NCI-H1105 treated with DMSO at 0.1 percent for 48 hours (cell line): ENCODE results near the gene PIAS4.
"Not testable (repeated sequence)": the region's sequence is repeated elsewhere in the genome, so short reads cannot be mapped to it uniquely, and the experiment has no call there.

Experiments used
- DNase-seq: peaks from one replicate; lab custom pipeline; 2025; lab: John Stamatoyannopoulos, UW

The PIAS4 gene, protein sequence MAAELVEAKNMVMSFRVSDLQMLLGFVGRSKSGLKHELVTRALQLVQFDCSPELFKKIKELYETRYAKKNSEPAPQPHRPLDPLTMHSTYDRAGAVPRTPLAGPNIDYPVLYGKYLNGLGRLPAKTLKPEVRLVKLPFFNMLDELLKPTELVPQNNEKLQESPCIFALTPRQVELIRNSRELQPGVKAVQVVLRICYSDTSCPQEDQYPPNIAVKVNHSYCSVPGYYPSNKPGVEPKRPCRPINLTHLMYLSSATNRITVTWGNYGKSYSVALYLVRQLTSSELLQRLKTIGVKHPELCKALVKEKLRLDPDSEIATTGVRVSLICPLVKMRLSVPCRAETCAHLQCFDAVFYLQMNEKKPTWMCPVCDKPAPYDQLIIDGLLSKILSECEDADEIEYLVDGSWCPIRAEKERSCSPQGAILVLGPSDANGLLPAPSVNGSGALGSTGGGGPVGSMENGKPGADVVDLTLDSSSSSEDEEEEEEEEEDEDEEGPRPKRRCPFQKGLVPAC

GRCh38 chr19:4007021-4007835 lies at the start of gene PIAS4:
Gene PIAS4, plus strand, starts transcription at chr19:4007736. Its CDS starts 25 bp downstream, at chr19:4007761.
- DNase-seq = peak; percentile 93

DNA sequence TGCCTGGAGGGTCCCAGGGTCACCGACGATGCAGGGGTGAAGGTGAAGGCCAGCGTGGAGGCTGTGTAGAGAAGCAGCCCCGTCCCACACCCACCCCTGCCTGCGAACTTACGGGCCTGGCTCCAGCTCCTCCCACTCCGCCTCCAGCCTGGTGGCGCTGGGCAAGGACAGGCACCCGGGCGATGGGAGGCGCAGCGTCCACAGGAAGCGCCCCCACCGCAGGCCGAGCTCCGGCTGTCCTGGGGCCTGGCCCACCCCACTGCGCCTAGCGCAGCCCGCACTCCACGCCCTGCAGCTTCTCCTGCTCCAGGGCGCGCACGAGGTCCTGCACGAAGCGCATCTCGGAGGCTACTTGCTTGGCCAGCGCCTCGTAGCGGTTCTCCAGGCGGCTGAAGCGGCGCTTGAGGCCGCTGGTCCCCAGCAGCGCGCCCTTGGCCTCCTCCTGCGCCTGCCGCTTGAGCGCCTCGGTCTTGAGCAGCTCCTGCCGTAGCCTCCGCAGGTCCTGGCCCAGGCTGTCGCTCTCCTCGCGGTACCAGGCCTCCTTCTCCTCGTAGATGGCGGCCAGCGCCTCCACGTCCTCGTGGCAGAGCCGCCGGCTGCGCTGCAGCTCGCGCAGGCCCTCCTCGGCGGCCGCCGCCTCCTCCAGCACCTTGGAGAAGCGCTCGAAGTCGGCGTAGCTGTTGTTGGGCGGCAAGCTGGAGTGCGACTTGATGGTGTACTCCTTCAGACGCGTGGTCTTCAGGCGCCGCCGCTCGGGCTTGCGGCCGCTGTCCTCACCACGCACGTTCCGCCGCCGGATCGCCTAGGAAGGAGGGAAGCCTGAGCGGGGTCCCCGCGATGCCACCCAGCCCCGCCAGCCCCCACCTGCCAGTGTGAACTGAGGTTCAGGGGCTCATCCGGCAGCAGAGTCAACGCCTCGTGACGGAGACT lies 48.4 kb upstream of the PIAS4 start:
- no peak for DNase-seq

- no peak for DNase-seq
Measured at GRCh38 chr19:3959766-3960131, 47.8 kb upstream of the PIAS4 start.

GRCh38 chr19:3961007-3961406 lies 46.5 kb upstream of the PIAS4 start:
- no peak for DNase-seq

GRCh38 chr19:3963458-3964255 lies 43.9 kb upstream of the PIAS4 start:
- no peak for DNase-seq

DNA sequence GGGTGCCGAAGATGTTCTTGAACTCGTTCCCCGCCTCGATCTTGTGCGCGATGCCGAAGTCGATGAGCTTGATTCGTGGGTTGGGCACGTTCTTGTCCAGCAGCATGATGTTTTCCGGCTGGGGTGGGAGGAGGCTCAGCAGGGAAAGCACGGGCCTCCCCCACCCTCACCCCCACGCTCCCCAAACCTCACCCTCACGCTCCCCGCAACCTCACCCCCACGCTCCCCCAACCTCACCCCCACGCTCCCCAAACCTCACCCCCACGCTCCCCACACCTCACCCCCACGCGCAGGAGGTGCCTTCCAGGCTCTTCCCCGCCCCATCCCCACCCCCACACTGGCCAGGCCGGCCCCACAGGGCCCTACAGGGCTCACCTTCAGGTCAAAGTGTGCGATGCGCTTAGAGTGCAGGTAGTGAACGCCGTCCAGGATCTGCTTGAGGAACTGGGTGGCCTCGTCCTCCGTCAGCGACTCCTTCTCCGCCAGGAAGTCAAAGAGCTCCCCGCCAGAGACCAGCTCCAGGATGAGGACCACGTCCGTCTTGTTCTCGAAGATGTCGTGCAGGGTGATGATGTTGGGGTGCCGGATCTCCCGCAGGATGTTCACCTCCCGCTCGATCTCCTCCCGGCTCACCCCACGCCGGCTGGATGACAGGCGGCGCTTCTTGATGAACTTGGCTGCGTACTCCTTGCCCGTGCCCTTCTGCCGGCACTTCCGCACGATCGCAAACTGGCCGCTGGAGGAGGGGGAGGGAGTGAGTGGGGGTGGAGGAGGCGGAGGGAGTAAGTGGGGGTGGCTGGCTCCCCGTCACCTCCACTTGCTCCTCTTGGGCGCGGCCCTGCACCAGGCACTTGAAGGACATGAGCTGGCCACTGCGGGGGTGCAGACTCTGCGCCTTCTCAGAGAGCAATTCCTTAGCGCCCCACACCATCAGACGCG lies 43.0 kb upstream of the PIAS4 start:
- DNase-seq = no peak

DNA sequence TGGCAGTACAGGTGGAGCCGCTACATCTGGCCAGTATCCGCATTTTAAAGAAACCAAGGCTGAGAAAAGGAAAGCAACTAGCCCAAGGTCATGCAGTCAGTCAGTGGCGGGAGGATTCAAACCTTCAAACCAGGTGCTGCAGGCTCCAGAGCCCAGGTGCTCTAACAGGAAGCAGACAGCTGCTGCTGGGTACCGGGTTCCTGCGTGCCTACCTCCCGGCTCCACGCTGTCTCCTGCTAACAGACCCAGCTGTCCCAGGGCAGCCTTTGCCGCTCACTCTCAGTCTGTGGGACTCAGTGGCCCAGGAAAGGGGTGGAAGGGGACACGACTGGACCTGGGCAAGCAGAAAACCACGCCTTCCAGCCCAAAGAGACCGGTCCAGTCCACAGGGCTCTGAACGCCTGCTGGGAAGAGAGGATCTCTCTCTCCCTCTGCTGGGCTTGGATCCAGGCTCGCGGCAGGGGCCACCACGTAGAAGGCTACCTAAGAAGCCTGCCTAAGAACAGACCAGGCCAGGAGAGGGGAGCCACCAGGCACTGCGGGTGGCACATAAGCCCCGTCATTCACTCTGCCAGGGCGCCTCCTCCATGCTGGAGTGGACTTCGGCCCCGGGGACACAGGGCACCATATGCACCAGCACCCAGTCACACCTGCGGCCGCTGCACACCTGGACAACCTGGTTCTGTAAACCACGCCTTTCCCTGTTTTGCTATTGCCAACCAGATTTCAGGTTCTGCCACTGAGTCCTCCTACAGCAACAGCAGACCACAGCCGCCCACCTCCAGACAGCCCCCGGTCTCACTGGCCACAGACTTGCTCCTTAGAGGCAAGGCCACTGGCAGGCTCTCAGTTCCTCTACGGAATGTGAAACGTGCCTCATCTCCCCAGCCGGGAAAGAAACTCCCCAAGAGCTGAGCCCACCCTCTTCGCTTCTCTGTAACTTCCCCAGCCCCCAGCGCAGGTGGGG lies 41.2 kb upstream of the PIAS4 start:
- DNase-seq = no peak

DNA sequence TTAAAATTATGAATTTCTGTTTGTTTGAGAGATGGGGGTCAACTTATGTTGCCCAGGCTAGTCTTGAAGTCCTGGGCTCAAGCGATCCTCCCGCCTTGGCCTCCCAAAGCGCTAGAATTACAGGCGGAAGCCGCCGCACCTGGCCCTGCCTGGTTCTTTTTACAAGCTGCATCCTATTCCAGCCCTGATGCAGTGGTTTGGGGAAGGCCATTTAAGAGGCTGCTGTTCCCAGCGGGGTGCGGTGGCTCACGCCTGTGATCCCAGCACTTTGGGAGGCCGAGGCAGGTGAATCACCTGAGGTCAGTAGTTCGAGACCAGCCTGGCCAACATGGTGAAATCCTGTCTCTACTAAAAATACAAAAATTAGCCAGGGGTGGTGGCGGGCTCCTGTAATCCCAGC lies 39.6 kb upstream of the PIAS4 start:
- DNase-seq = not testable (repeated sequence)

DNA sequence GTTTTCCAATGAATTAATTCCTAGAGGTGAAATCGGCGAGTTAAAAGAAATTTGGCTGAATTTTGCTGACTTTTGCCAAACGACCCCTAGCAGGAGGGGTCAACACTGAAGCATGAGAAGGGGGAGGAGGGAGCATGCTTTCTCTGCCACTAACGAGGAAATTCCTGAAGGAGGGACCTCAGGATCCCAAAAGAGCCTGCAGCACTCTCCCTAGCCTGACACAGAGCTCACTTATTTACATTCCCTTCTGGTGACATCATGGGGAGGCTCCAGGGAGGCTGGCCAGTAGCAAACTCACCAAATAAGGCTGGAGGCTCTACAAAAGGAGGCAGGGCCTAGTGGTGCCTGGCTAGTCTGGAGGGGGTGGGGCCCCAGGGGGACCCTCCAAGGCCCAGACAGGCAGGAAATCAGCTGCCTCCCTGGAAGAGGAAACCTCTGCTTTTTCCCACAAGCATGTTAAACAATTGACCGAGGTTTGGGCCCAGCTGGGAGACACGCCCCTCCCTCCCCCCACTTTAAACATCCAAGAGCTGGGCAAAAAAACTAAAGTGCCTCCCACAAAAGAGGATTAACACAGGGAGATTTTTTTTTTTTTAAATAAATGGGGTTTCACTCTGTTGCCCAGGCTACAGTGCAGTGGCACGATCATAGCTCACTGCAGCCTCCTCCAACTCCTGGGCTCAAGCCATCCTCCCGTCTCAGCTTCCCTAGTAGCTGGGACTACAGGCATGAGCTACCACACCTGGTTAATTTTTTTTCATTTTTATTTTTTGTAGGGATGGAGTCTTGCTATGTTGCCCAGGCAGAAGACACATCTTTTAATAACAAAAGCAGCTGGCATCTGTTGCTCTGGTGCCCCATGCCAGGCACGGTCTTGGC lies 38.7 kb upstream of the PIAS4 start:
- peak; percentile 24 for DNase-seq

- DNase-seq = no peak
Measured at GRCh38 chr19:3969435-3970312, 37.9 kb upstream of the PIAS4 start.

DNA sequence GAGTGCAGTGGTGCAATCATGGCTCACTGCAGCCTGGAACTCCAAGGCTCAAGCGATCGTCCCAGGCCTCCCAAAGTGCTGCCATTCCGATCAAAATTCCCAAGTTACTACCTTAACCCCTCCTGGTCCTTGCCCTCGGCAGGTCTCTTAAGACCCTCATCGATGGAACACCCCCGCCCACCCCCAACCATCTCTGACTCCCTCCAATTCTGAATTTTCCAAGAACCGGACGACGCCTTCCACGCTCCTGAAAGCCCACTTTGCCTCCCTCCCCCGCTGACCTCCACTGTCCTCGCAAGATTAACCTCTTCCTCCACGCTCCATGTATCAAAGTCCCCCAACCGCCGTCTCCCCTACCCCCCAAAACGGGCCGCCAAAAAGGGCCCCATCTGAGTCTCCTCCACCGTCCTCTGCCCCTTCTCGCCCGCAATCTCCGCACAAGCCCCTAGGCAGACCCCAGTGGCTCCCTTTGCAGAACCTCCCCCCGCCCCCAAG lies 37.2 kb upstream of the PIAS4 start:
- no peak for DNase-seq

DNA sequence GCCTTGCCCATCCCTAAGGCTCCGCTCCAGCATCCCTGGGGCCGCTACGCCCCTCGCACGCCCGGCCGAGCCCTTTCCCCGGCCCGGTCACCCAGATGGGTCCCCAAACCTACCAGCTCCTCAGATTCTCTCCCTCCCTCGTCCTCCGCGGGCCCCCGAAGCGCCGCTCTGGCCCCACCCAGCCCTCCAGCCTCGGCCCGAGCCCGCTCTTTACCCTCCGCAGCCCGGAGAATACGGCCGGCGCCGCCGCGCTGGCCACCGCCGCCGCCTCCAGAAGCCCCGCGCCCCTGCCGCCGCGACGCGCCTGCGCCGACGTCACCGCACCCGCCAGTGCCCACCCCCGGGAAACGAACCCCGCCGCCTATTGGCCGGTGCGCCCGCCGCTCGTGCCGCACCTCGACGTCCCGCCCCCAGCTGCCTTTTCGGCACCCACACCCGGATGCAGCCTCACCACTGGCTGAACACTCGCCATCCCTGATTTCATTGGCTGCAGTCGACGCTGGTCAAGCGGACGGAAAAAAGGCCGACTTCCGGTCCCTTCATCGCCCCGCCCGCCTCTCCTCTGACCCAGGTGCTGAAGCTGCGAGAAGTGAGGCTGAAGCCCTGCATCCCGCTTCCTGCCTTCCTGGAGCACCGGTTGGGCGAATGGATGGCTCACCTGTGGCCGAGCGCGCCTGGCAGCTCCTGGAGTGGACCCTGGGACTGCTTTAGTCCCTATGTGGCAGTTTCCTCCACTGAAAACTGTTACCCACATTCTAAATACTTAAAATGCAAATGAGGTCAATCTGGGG lies 36.5 kb upstream of the PIAS4 start, which contains the start of gene DAPK3:
Gene DAPK3, minus strand, starts transcription at position 292 of the 791 bp plus-strand sequence. CDS start 1,364 bp downstream, outside the sequence.
- peak; percentile 99 for DNase-seq

DNA sequence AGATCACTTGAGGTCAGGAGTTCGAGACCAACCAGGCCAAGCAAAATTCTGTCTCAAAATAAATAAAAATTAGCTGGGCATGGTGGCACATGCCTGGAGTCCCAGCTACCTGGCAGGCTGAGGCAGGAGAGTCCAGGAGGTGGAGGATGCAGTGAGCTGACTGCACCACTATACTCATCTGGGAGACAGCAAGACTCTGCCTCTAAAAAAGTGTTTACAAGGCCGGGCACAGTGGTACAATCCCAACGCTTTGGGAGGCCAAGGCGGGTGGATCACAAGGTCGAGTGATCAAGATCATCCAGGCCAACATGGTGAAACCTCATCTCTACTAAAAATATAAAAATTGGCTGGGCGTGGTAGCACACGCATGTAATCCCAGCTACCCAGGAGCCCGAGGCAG lies 32.4 kb upstream of the PIAS4 start:
- DNase-seq = no peak

DNA sequence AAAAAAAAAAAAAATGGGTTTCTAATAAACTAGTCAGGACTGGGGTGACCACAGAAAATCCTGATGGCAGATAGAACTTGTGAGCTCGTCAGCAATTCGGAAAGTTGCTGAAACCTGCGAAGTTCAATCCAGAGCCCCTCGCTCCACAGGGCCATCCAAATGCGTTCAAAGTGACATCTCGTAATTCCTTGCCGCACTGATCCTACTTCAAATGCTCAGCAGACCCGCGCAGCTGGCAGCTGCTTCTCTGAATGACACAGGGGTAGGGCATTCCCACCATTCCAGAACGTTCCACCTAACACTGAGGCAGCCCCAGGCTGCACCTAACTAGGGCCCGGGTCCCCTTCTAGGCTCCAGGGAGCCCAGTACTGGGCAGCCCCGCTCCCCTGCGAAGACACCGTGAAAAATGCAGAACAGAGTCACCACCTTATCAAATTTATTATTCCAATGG lies 31.9 kb upstream of the PIAS4 start:
- no peak for DNase-seq

GRCh38 chr19:3976495-3977241 lies 30.9 kb upstream of the PIAS4 start:
- no peak for DNase-seq
